ENCODE results near the gene ACKR4. TPM values are rescaled to one million over a fixed set of nuclear protein-coding genes. Genes with fewer than 3 reads are reported as not detected.
"Not testable (repeated sequence)": the region's sequence is repeated elsewhere in the genome, so short reads cannot be mapped to it uniquely, and the experiment has no call there.

ACKR4 gene
- polyA plus RNA-seq (2013, experiment 1 of 4), result not detected
- not detected for polyA plus RNA-seq (2013, experiment 2 of 4)
- not detected for polyA plus RNA-seq (2013, experiment 3 of 4)
- polyA plus RNA-seq (2013, experiment 4 of 4), result not detected

DNA sequence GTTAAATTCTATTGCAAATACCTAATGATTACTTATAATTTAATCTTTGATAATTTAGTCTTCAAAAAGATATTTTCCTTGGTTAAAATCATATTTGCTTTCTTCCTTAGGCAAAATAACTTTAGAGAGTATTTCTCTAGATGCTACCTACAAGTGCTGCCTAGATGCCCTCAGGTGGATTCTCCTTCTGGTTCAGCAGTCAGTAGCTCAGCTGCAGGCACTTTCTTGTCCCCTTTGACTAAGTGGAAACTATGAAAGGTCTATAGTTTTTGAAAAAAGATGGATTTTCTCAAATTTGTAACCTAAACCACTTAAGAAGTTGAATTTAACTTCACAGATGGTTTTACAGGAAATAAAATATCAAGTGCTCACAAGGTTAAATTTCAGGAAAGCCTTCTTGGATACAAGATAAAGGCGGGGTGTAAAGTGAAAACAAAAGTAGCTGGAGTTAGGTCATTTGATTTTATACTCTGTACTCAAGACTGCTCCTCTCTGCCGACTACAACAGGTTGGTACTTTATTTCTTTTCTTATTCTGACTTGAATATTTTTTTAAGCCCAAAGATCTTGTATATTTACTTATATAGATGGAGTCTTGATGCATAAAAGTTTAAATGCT lies at the start of gene ACKR4:
ACKR4 (plus strand) TSS at position 455 of the 618 bp plus-strand sequence. CDS start 3,128 bp downstream, outside the sequence.
- 87 to 91% methylated on average over 1 to 2 of the region's 2 CpGs for whole genome bisulfite sequencing, 2 experiments
- Histone ChIP-seq H3K27me3 (ENCODE audit: control insufficient read depth, insufficient read depth, low read length, poor library complexity, severe bottlenecking) (no peaks in the 10 kb centered on the region), H3K4me1 (ENCODE audit: control insufficient read depth, insufficient read depth, low read length) (peaks cover 4% of the 10 kb centered on the region), H3K4me3 (ENCODE audit: insufficient read depth, low read depth, low read length) (no peak within 1 kb of the TSS), H3K27ac (ENCODE audit: insufficient read depth, low read depth, low read length, poor library complexity, severe bottlenecking) (no peak within 1 kb of the TSS), H3K36me3 (ENCODE audit: control insufficient read depth, insufficient read depth, low read length) (no peaks in the 10 kb centered on the region), H3K9me3 (ENCODE audit: control insufficient read depth, low read length) (no peaks in the 10 kb centered on the region)

GRCh38 chr3:132549169-132549568 lies 47.9 kb upstream of the ACKR4 start:
- no peaks in the 10 kb centered on the region for H3K9me3 ChIP-seq (ENCODE audit: control insufficient read depth, low read length)
- no peak overlapping the region for H3K27ac ChIP-seq (ENCODE audit: insufficient read depth, low read depth, low read length, poor library complexity, severe bottlenecking)
- 93 to 96% methylated on average over 8 of the region's 8 CpGs for WGBS, 2 experiments
- no peak overlapping the region for H3K4me3 ChIP-seq (ENCODE audit: insufficient read depth, low read depth, low read length)
- no peaks in the 10 kb centered on the region for H3K27me3 ChIP-seq (ENCODE audit: control insufficient read depth, insufficient read depth, low read length, poor library complexity, severe bottlenecking)
- H3K36me3 ChIP-seq (ENCODE audit: control insufficient read depth, insufficient read depth, low read length), result no peaks in the 10 kb centered on the region
- H3K4me1 ChIP-seq (ENCODE audit: control insufficient read depth, insufficient read depth, low read length), result no peaks in the 10 kb centered on the region

GRCh38 chr3:132549890-132550578 lies 47.0 kb upstream of the ACKR4 start:
- Histone ChIP-seq H3K27me3 (ENCODE audit: control insufficient read depth, insufficient read depth, low read length, poor library complexity, severe bottlenecking) (no peaks in the 10 kb centered on the region), H3K27ac (ENCODE audit: insufficient read depth, low read depth, low read length, poor library complexity, severe bottlenecking) (no peak overlapping the region), H3K4me1 (ENCODE audit: control insufficient read depth, insufficient read depth, low read length) (no peaks in the 10 kb centered on the region), H3K4me3 (ENCODE audit: insufficient read depth, low read depth, low read length) (no peak overlapping the region), H3K9me3 (ENCODE audit: control insufficient read depth, low read length) (no peaks in the 10 kb centered on the region), H3K36me3 (ENCODE audit: control insufficient read depth, insufficient read depth, low read length) (no peaks in the 10 kb centered on the region)

DNA sequence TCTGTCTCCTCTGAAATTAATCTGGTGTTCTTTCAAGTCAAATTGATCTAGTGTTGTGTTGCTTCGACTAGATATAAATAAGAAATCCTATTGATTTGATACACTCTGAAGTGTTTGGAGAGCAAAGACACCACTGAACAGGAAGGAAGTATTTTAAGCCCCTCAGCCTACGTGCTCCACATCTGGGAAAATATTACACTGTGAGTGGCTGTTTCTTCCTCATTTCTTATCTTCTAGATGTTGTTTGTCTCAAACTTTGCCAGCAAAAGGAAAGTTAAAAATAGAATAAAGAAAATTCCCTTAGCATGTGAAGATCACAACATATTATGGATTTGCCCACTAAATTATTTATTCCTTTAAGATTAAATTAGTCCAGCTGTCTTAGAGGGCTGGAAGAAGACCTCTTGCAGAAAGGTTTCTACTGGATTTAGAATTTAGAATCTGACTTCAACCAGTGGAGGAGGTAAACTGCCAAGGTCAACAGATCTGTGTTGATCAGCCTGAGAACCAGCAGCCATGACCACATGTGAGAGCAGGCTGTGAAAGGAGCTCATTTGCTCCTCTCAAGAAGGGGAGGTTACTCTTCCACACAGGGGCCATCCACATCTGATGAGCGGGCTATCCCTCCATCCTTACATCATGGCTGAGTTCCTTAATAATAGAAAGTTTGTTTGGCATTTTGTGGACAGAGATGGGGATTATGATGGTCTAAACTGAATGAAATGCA lies 46.3 kb upstream of the ACKR4 start:
- 96 to 100% methylated on average over 3 of the region's 3 CpGs for WGBS, 2 experiments
- Histone ChIP-seq H3K4me1 (ENCODE audit: control insufficient read depth, insufficient read depth, low read length) (no peaks in the 10 kb centered on the region), H3K27me3 (ENCODE audit: control insufficient read depth, insufficient read depth, low read length, poor library complexity, severe bottlenecking) (no peaks in the 10 kb centered on the region), H3K4me3 (ENCODE audit: insufficient read depth, low read depth, low read length) (no peak overlapping the region), H3K27ac (ENCODE audit: insufficient read depth, low read depth, low read length, poor library complexity, severe bottlenecking) (no peak overlapping the region), H3K9me3 (ENCODE audit: control insufficient read depth, low read length) (no peaks in the 10 kb centered on the region), H3K36me3 (ENCODE audit: control insufficient read depth, insufficient read depth, low read length) (no peaks in the 10 kb centered on the region)

GRCh38 chr3:132553826-132554225 lies 43.2 kb upstream of the ACKR4 start:
- no peaks in the 10 kb centered on the region for H3K9me3 ChIP-seq (ENCODE audit: control insufficient read depth, low read length)
- H3K4me1 ChIP-seq (ENCODE audit: control insufficient read depth, insufficient read depth, low read length), result no peaks in the 10 kb centered on the region
- H3K27me3 ChIP-seq (ENCODE audit: control insufficient read depth, insufficient read depth, low read length, poor library complexity, severe bottlenecking), result no peaks in the 10 kb centered on the region
- no peaks in the 10 kb centered on the region for H3K36me3 ChIP-seq (ENCODE audit: control insufficient read depth, insufficient read depth, low read length)
- no peak overlapping the region for H3K4me3 ChIP-seq (ENCODE audit: insufficient read depth, low read depth, low read length)
- 93 to 94% methylated on average over 6 of the region's 6 CpGs for WGBS, 2 experiments
- H3K27ac ChIP-seq (ENCODE audit: insufficient read depth, low read depth, low read length, poor library complexity, severe bottlenecking), result no peak overlapping the region

GRCh38 chr3:132554437-132554836 lies 42.6 kb upstream of the ACKR4 start:
- H3K4me3 ChIP-seq (ENCODE audit: insufficient read depth, low read depth, low read length), result no peak overlapping the region
- H3K4me1 ChIP-seq (ENCODE audit: control insufficient read depth, insufficient read depth, low read length), result no peaks in the 10 kb centered on the region
- no peak overlapping the region for H3K27ac ChIP-seq (ENCODE audit: insufficient read depth, low read depth, low read length, poor library complexity, severe bottlenecking)
- H3K9me3 ChIP-seq (ENCODE audit: control insufficient read depth, low read length), result no peaks in the 10 kb centered on the region
- H3K27me3 ChIP-seq (ENCODE audit: control insufficient read depth, insufficient read depth, low read length, poor library complexity, severe bottlenecking), result no peaks in the 10 kb centered on the region
- 74 to 80% methylated on average over 8 of the region's 8 CpGs for WGBS, 2 experiments
- H3K36me3 ChIP-seq (ENCODE audit: control insufficient read depth, insufficient read depth, low read length), result no peaks in the 10 kb centered on the region

- no peaks in the 10 kb centered on the region for H3K9me3 ChIP-seq (ENCODE audit: control insufficient read depth, low read length)
- 92 to 96% methylated on average over 3 to 5 of the region's 5 CpGs for WGBS, 2 experiments
- H3K27ac ChIP-seq (ENCODE audit: insufficient read depth, low read depth, low read length, poor library complexity, severe bottlenecking), result no peak overlapping the region
- no peaks in the 10 kb centered on the region for H3K4me1 ChIP-seq (ENCODE audit: control insufficient read depth, insufficient read depth, low read length)
- no peaks in the 10 kb centered on the region for H3K36me3 ChIP-seq (ENCODE audit: control insufficient read depth, insufficient read depth, low read length)
- no peaks in the 10 kb centered on the region for H3K27me3 ChIP-seq (ENCODE audit: control insufficient read depth, insufficient read depth, low read length, poor library complexity, severe bottlenecking)
- no peak overlapping the region for H3K4me3 ChIP-seq (ENCODE audit: insufficient read depth, low read depth, low read length)
These were observed 41.6 kb upstream of the ACKR4 start for GRCh38 chr3:132555306-132556035.

DNA sequence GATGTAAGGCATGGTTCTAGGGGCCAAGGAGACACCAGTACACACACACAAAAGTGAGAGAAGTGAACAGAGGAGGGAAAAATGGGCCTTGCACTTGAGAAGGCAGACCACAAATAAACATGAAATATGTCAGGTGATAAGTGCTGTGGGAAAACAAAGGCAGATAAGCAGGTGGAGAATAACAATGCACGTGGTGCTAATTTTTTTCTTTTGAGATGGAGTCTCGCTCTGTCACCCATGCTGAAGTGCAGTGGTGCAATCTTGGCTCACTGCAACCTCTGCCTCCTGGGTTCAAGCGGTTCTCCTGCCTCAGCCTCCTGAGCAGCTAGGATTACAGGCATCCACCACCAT lies 41.1 kb upstream of the ACKR4 start:
- H3K27ac ChIP-seq (ENCODE audit: insufficient read depth, low read depth, low read length, poor library complexity, severe bottlenecking); H3K4me1 ChIP-seq (ENCODE audit: control insufficient read depth, insufficient read depth, low read length); H3K27me3 ChIP-seq (ENCODE audit: control insufficient read depth, insufficient read depth, low read length, poor library complexity, severe bottlenecking); H3K9me3 ChIP-seq (ENCODE audit: control insufficient read depth, low read length); H3K4me3 ChIP-seq (ENCODE audit: insufficient read depth, low read depth, low read length); H3K36me3 ChIP-seq (ENCODE audit: control insufficient read depth, insufficient read depth, low read length): not testable (repeated sequence)
- 88 to 93% methylated on average over 3 of the region's 3 CpGs for WGBS, 2 experiments

GRCh38 chr3:132556508-132557159 lies 40.4 kb upstream of the ACKR4 start:
- Histone ChIP-seq H3K27me3 (ENCODE audit: control insufficient read depth, insufficient read depth, low read length, poor library complexity, severe bottlenecking) (no peaks in the 10 kb centered on the region), H3K4me1 (ENCODE audit: control insufficient read depth, insufficient read depth, low read length) (no peaks in the 10 kb centered on the region), H3K4me3 (ENCODE audit: insufficient read depth, low read depth, low read length) (no peak overlapping the region), H3K9me3 (ENCODE audit: control insufficient read depth, low read length) (no peaks in the 10 kb centered on the region), H3K27ac (ENCODE audit: insufficient read depth, low read depth, low read length, poor library complexity, severe bottlenecking) (no peak overlapping the region), H3K36me3 (ENCODE audit: control insufficient read depth, insufficient read depth, low read length) (no peaks in the 10 kb centered on the region)
- 89 to 92% methylated on average over 7 to 8 of the region's 8 CpGs for WGBS, 2 experiments

Data from ectodermal cell (in vitro differentiated cells).